Measurements from ENCODE around the gene RAPGEFL1.

DNA sequence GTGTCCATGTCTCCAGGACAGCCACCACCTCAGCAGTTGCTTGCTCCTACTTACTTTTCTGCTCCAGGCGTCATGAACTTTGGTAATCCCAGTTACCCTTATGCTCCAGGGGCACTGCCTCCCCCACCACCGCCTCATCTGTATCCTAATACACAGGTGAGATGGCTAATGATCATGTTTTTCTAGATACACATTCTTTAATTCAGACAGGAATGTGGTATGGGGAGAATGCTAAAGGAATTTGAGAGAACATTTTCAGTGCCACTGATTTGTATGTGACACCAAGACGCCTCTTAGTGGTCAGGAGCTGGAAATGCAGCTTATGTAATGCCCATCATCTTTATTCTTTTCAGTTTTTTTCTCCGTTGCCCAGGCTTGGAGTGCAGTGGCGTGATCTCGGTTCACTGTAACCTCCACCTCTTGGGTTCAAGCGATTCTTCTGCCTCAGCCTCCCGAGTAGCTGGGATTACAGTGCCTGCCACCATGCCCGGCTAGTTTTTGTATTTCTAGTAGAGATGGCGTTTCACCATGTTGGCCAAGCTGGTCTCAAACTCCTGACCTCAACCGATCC lies 8.9 kb upstream of the RAPGEFL1 start:
- no peak for TF ChIP-seq POLR2A (IDR thresholded peaks at IDR 0.05; ENCODE audit: control extremely low read depth in 1 of 2, low read depth in 2 of 2, low read length in 2 of 2)
- no peak for TF ChIP-seq CEBPB (IDR thresholded peaks at IDR 0.05; ENCODE audit: low read depth, low read length)
- TF ChIP-seq CTBP2 (IDR thresholded peaks at IDR 0.05; ENCODE audit: borderline replicate concordance, insufficient read depth, insufficient read length, low read length) = no peak
- no peak for TF ChIP-seq POLR2AphosphoS5 (IDR thresholded peaks at IDR 0.05; ENCODE audit: low read depth, low read length)
- no peak for TF ChIP-seq NRF1 (IDR thresholded peaks at IDR 0.05; ENCODE audit: low read depth, low read length)
- peak; percentile 59 to 63 for TF ChIP-seq RAD21 (IDR thresholded peaks at IDR 0.05 in 1 of 2, conservative IDR thresholded peaks at IDR 0.05 in 1 of 2; ENCODE audit: low read depth in 2 of 2, low read length in 2 of 2)
- TF ChIP-seq, protein P1, sequence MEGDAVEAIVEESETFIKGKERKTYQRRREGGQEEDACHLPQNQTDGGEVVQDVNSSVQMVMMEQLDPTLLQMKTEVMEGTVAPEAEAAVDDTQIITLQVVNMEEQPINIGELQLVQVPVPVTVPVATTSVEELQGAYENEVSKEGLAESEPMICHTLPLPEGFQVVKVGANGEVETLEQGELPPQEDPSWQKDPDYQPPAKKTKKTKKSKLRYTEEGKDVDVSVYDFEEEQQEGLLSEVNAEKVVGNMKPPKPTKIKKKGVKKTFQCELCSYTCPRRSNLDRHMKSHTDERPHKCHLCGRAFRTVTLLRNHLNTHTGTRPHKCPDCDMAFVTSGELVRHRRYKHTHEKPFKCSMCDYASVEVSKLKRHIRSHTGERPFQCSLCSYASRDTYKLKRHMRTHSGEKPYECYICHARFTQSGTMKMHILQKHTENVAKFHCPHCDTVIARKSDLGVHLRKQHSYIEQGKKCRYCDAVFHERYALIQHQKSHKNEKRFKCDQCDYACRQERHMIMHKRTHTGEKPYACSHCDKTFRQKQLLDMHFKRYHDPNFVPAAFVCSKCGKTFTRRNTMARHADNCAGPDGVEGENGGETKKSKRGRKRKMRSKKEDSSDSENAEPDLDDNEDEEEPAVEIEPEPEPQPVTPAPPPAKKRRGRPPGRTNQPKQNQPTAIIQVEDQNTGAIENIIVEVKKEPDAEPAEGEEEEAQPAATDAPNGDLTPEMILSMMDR (IDR thresholded peaks at IDR 0.05; ENCODE audit: control extremely low read depth in 1 of 3, insufficient read depth in 1 of 3, low read depth in 1 of 3, low read length in 3 of 3) = peak in 2 of 3 experiments; percentile 51 to 77; a peak in 3 of 4 replicates
- TF ChIP-seq JUN (IDR thresholded peaks at IDR 0.05; ENCODE audit: low read depth, low read length) = no peak

Data from H1 (cell line).